B cell (primary cell): Measurements from ENCODE around the gene DRC7.

Experiments
- EZH2 ChIP-seq: IDR thresholded peaks from 2 replicates; pipeline ENCODE4 v1.6.1; 2012; ENCODE audit warnings: borderline replicate concordance, low read depth, mild to moderate bottlenecking, moderate library complexity, low read length; ENCODE audit not compliant: insufficient read depth, poor library complexity, severe bottlenecking
- TF ChIP-seq, protein P1 (sequence below): fragments of 200-600 bp; IDR thresholded peaks from one replicate; pipeline ENCODE4 v1.8.0; 2022; ENCODE audit warnings: antibody characterized with exemption, mild to moderate bottlenecking

DNA sequence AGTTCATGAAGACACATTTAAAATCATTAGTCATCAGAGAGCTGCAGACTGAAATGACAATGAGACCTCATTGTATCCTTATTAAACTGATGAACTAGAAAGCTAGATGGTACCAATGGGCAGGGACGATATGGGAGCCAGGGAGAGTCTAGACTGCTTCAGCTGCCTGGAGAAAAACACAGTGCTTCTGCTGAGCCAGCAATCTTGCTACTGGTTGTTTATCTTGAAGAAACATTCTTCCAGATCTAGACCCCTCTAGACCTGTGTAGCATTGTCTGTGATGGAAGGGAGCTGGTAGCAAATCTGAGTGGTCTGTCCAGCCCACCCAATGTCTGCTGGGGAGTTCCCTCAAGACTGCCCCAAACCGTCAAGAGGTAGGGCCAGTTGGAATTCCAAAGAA is 2.0 kb upstream of the DRC7 start:
- TF ChIP-seq, protein P1, sequence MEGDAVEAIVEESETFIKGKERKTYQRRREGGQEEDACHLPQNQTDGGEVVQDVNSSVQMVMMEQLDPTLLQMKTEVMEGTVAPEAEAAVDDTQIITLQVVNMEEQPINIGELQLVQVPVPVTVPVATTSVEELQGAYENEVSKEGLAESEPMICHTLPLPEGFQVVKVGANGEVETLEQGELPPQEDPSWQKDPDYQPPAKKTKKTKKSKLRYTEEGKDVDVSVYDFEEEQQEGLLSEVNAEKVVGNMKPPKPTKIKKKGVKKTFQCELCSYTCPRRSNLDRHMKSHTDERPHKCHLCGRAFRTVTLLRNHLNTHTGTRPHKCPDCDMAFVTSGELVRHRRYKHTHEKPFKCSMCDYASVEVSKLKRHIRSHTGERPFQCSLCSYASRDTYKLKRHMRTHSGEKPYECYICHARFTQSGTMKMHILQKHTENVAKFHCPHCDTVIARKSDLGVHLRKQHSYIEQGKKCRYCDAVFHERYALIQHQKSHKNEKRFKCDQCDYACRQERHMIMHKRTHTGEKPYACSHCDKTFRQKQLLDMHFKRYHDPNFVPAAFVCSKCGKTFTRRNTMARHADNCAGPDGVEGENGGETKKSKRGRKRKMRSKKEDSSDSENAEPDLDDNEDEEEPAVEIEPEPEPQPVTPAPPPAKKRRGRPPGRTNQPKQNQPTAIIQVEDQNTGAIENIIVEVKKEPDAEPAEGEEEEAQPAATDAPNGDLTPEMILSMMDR: no peak
- no peak for TF ChIP-seq EZH2
